ENCODE measurements around the gene RPL41.

DNA sequence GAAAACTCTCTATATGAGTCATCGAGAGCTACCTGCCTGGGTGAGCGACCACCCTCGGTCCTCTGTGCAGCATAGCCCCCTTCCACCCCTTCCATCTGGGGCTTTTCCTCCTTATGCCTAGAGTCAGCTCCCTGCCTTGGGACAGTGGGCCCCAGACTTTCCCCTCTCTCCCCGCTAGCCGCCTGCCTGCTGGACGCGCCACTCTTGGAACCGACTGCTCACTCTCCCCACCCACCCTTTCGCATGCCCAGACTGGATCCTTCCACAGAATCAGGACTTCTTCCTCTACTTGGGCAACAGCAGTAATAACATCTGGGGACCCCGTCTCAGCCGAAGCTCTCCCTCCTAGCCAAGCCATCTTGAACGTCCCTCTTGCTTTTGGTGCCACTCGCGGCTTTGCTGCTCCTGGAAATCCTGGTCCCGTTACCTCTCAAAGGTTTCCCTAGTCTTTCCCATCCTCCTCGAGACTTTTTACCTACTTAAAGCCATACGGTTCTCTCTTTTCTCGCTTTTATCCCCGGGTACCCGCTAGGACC is 12.3 kb downstream of the RPL41 start:
- TF ChIP-seq, protein P1, sequence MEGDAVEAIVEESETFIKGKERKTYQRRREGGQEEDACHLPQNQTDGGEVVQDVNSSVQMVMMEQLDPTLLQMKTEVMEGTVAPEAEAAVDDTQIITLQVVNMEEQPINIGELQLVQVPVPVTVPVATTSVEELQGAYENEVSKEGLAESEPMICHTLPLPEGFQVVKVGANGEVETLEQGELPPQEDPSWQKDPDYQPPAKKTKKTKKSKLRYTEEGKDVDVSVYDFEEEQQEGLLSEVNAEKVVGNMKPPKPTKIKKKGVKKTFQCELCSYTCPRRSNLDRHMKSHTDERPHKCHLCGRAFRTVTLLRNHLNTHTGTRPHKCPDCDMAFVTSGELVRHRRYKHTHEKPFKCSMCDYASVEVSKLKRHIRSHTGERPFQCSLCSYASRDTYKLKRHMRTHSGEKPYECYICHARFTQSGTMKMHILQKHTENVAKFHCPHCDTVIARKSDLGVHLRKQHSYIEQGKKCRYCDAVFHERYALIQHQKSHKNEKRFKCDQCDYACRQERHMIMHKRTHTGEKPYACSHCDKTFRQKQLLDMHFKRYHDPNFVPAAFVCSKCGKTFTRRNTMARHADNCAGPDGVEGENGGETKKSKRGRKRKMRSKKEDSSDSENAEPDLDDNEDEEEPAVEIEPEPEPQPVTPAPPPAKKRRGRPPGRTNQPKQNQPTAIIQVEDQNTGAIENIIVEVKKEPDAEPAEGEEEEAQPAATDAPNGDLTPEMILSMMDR (IDR thresholded peaks at IDR 0.05): no peak
- TF ChIP-seq ZFX (IDR thresholded peaks at IDR 0.05; ENCODE audit: borderline replicate concordance): no peak

Measured in 22Rv1 (cell line).